ENCODE measurements around the gene SLU7. TPM values are rescaled to one million over a fixed set of nuclear protein-coding genes. Genes with fewer than 3 reads are reported as not detected.
"Not testable (repeated sequence)": the region's sequence is repeated elsewhere in the genome, so short reads cannot be mapped to it uniquely, and the experiment has no call there.

The SLU7 gene
- total RNA-seq, 1 donor from 2014 or later, result 10.2 TPM

DNA sequence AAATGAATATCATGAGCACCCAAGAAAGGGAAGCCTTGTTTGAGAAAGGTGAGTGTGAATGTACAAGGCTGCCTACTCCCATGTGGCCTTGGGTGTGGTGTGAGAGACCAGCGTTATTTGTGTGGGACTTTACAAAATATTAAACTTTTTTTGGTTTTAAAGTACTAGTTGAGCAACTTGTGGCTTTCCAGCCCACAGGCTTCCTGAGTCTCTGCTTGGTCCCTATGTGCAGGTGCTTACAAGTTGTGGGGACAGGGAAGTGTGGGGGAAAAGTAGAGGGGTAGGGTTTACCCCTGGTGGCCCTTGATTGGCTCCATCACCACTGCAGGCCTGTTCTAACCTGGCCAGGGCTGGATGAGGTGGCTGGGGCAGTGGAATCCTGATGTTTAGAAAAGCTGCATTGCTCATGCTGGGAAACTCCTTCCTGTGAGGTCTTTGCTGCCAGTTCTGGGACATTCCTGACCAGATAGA, 22.5 kb upstream of the SLU7 start:
- Histone ChIP-seq H3K4me1 (no peaks in the 10 kb centered on the region), H3K36me3 (no peaks in the 10 kb centered on the region), H3K27me3 (no peaks in the 10 kb centered on the region), H3K27ac (no peak overlapping the region), H3K9me3 (no peaks in the 10 kb centered on the region), H3K4me3 (no peak overlapping the region)
- TF ChIP-seq, protein P1, sequence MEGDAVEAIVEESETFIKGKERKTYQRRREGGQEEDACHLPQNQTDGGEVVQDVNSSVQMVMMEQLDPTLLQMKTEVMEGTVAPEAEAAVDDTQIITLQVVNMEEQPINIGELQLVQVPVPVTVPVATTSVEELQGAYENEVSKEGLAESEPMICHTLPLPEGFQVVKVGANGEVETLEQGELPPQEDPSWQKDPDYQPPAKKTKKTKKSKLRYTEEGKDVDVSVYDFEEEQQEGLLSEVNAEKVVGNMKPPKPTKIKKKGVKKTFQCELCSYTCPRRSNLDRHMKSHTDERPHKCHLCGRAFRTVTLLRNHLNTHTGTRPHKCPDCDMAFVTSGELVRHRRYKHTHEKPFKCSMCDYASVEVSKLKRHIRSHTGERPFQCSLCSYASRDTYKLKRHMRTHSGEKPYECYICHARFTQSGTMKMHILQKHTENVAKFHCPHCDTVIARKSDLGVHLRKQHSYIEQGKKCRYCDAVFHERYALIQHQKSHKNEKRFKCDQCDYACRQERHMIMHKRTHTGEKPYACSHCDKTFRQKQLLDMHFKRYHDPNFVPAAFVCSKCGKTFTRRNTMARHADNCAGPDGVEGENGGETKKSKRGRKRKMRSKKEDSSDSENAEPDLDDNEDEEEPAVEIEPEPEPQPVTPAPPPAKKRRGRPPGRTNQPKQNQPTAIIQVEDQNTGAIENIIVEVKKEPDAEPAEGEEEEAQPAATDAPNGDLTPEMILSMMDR (IDR thresholded peaks at IDR 0.05), result no peak
- intact Hi-C loops (cut with DNase I), result no loop called here
- no peak for DNase-seq (ENCODE audit: low spot score in 2 of 2)

DNA sequence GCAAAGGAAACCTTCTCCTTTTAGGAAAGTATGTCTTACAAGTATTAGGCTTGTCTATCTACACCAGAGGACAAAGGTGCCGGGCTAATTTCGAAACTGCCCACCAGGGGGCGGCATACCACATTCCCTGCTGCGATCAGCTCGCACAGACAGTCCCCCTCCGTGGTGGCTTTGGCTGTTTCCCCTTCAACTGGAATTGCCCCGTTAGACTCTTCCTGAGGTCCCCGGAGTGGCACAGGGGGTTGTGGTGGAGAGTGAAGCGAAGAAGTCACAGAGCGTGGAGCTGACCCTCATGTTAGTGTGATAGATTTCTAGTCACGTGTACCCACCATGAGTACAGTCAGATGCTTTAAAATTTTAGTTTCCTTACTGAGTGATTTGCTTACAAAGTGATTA, 20.3 kb upstream of the SLU7 start:
- H3K9me3 ChIP-seq, result no peaks in the 10 kb centered on the region
- intact Hi-C loops (cut with DNase I), result no loop called here
- peak overlapping the region; percentile 46 to 59 for H3K4me3 ChIP-seq
- H3K27ac ChIP-seq, result peak overlapping the region in 1 of 2 donors; percentile 19
- H3K27me3 ChIP-seq, result no peaks in the 10 kb centered on the region
- peak; percentile 59 to 91 for DNase-seq (ENCODE audit: low spot score in 2 of 2)
- TF ChIP-seq, protein P1 (IDR thresholded peaks at IDR 0.05), result peak; percentile 83 to 88 (median 87)
- no peaks in the 10 kb centered on the region for H3K4me1 ChIP-seq
- no peaks in the 10 kb centered on the region for H3K36me3 ChIP-seq

DNA sequence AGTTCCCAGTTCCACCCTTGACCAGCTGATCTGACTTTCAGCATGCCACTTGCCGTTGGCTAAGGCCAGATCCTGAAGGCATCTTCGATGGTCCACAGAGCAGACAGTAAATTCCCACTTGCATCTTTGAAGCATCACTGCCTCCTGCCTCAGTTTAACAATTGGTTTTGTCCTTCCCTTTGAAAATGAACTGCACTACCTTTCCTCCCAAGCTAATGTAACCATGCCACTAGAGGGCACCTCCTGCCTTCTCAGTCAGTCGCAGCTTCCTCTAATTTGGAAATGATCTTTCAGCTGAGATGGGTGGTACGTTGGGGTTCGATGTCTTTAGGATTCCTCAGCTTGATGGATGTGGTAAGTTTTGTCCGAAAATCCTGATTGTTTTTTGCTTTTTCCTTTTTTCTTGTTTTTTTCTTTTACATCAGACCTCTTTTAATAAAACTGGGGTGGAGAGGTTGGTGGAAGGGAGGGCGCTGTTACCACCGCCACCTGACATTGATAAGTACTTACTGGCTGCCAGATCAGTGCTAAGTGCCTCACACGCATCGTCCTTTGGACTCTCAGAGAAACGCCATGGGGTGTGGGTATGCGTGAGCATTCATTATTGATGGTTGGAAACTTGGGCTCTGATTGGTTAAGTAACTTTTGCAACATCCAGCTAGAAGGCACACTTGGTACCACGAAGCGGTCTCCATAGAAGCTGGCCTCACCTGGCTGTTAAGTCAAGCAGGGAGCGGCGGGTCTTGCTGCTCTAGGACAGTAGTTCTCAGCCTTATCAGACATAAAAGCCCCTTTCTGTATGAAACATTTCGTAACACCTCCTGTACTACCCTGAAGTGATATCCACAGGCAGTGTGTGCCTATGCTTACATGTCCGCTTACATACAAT, 19.7 kb upstream of the SLU7 start:
- TF ChIP-seq, protein P1 (IDR thresholded peaks at IDR 0.05), result peak; percentile 35 to 70 (median 60)
- Histone ChIP-seq H3K36me3 (no peaks in the 10 kb centered on the region), H3K27me3 (no peaks in the 10 kb centered on the region), H3K4me1 (no peaks in the 10 kb centered on the region), H3K4me3 (peak overlapping the region; percentile 46 to 59), H3K27ac (peak overlapping the region in 1 of 2 donors; percentile 19), H3K9me3 (no peaks in the 10 kb centered on the region)
- DNase-seq (ENCODE audit: low spot score in 2 of 2), result no peak
- intact Hi-C loops (cut with DNase I), result no loop called here

DNA sequence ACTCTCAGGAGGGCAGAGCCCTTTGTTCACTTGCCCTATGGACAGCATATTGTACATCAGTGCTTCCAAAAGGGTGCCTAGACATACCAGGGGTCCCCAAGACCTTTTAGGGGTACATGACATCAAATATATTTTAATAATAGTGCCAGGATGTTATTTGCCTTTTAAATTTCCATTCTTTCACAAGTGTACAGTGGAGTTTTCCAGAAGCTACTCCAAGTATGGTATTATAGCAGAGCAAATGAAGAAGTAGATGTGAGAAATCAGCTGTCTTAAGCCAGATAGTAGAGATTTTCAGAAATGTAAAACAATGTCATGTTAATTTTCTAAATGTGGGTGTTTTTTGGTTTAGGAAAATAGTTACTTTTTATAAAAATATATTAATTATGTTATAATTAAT, 18.4 kb upstream of the SLU7 start:
- no peak overlapping the region for H3K4me3 ChIP-seq

DNA sequence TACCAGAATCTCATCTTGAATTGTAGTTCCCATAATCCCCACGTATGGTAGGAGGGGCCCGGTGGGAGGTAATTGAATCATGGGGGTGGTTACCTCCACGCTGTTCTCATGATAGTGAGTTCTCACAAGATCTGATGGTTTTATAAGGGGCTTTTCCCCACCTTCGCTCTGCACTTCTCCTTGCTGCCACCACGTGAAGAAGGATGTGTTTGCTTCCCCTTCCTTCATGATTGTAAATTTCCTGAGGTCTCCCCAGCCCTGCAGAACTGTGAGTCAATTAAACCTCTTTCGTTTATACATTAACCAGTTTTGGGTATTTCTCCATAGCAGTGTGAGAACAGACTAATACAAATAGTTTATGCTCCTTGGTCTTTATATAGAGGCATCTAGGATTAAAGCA, 17.8 kb upstream of the SLU7 start:
- H3K9me3 ChIP-seq; DNase-seq (ENCODE audit: low spot score in 2 of 2); H3K4me3 ChIP-seq; H3K27me3 ChIP-seq; H3K4me1 ChIP-seq; intact Hi-C loops (cut with DNase I); H3K36me3 ChIP-seq; H3K27ac ChIP-seq: not testable (repeated sequence)

More for the DNA sequence above, 18.4 kb upstream of the SLU7 start:
- H3K27me3 ChIP-seq, result no peaks in the 10 kb centered on the region
- TF ChIP-seq, protein P1 (IDR thresholded peaks at IDR 0.05), result no peak
- H3K4me1 ChIP-seq, result no peaks in the 10 kb centered on the region
- H3K27ac ChIP-seq, result no peak overlapping the region
- no peaks in the 10 kb centered on the region for H3K36me3 ChIP-seq
- intact Hi-C loops (cut with DNase I), result no loop called here
- H3K9me3 ChIP-seq, result no peaks in the 10 kb centered on the region
- no peak for DNase-seq (ENCODE audit: low spot score in 2 of 2)

DNA sequence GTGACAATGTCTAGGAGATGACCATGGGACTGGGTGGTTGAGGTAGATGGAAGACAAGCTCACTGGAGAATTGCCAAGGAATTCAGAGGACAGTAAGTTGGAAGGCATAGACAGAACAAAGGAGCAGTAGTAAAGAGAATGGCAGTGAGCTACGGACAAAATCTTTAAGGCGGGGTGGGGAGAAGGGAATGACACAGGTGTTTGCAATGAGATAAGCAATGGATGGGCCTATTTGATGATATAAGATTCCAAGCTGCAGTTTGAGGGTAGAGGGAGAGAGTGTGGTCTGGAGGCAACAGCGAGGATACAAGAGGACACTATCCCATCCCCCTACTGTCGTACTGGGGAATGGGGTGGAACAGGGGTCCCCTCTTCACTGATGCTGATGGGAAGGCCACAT, 17.1 kb upstream of the SLU7 start:
- H3K9me3 ChIP-seq, result no peaks in the 10 kb centered on the region
- TF ChIP-seq, protein P1 (IDR thresholded peaks at IDR 0.05), result no peak
- intact Hi-C loops (cut with DNase I), result no loop called here
- no peak overlapping the region for H3K27ac ChIP-seq
- H3K4me1 ChIP-seq, result no peaks in the 10 kb centered on the region
- no peaks in the 10 kb centered on the region for H3K27me3 ChIP-seq
- no peaks in the 10 kb centered on the region for H3K36me3 ChIP-seq
- DNase-seq (ENCODE audit: low spot score in 2 of 2), result no peak
- no peak overlapping the region for H3K4me3 ChIP-seq
